HFF-Myc (cell line): ENCODE measurements around the gene DRD4.

Experiments used
- DNase-seq: peaks from one replicate; pipeline ENCODE4 v3.0.0-alpha.2; 2011; ENCODE audit warnings: low read depth; ENCODE audit errors: extremely low read depth
- H3K4me3 ChIP-seq: replicated peaks from 2 replicates; pipeline ENCODE4 v1.5.1; 2011; ENCODE audit warnings: low read depth, mild to moderate bottlenecking, control low read depth, low read length
- CTCF ChIP-seq: IDR thresholded peaks from 2 replicates; pipeline ENCODE4 v1.5.1; 2012; ENCODE audit warnings: mild to moderate bottlenecking, low read depth, low read length, control low read depth; ENCODE audit errors: missing control alignments

Gene DRD4

GRCh38 chr11:656426-656825, 19.4 kb downstream of the DRD4 start:
- no peak for TF ChIP-seq CTCF
- DNase-seq: no peak
- no peak overlapping the region for H3K4me3 ChIP-seq

- no peak for TF ChIP-seq CTCF
- DNase-seq: no peak
Observed at GRCh38 chr11:656866-657265, 19.8 kb downstream of the DRD4 start.

GRCh38 chr11:657691-658126, 20.6 kb downstream of the DRD4 start:
- no peak overlapping the region for H3K4me3 ChIP-seq
- DNase-seq: no peak
- no peak for TF ChIP-seq CTCF

More at GRCh38 chr11:656866-657265, 19.8 kb downstream of the DRD4 start:
- no peak overlapping the region for H3K4me3 ChIP-seq

GRCh38 chr11:659532-660085, 22.5 kb downstream of the DRD4 start:
- TF ChIP-seq CTCF: no peak
- no peak for DNase-seq
- H3K4me3 ChIP-seq: no peak overlapping the region

- TF ChIP-seq CTCF: no peak
Observed at GRCh38 chr11:660281-660680, 23.2 kb downstream of the DRD4 start.

GRCh38 chr11:660681-661444, 23.8 kb downstream of the DRD4 start:
- H3K4me3 ChIP-seq: no peak overlapping the region
- DNase-seq: no peak
- no peak for TF ChIP-seq CTCF

More at GRCh38 chr11:660281-660680, 23.2 kb downstream of the DRD4 start:
- H3K4me3 ChIP-seq: no peak overlapping the region
- DNase-seq: no peak
